IPS DF 4.7 (cell line): Measurements from ENCODE around the gene ANKLE1.

Source experiments
- DNase-seq: peaks from one replicate; pipeline ENCODE4 v3.0.0-alpha.2; 2013; ENCODE audit warnings: low spot score; ENCODE audit errors: extremely low read depth

Gene ANKLE1

DNA sequence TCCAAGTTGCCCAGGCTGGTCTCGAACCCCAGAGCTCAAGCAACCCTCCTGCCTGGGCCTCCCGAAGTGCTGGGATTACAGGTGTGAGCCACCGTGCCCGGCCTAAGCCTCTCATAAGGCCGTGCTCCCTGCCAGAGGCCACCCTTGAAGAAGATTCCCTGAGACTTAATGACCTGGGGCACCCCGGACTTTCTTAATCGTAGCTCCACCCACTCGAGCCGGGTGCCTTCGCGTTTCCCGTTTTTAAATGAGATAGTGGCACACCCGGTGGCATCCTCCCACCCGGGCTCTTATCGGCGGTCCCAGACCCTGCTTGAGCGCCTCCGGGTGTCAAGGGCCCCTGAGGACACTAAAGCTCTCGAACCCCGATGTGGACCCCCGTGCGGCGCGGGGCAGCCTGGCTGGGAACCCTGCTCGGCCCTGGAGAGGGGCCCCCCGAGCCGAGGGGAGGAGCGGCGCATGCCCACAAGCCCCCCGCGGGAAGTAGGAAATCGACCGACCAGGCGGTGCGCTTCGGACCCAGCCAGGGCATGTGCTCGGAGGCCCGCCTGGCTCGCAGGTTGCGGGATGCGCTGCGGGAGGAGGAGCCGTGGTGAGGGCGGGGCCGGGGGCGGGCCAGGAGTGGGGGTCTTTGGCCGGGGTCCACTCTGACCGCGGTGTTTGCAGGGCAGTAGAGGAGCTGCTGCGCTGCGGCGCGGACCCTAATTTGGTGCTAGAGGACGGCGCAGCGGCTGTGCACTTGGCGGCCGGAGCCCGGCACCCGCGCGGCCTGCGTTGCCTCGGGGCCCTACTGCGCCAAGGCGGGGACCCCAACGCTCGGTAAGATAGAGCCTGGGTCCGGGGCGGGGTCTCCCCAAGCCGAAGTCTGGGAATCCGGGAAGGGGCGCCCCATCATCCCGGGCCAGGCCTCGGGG is at the start of gene ANKLE1:
ANKLE1 (plus strand) TSS at position 511 of the 914 bp plus-strand sequence; CDS start at position 531, 20 bp downstream.
- no peak for DNase-seq

GRCh38 chr19:17232258-17232657 is 49.4 kb upstream of the ANKLE1 start:
- no peak for DNase-seq

DNA sequence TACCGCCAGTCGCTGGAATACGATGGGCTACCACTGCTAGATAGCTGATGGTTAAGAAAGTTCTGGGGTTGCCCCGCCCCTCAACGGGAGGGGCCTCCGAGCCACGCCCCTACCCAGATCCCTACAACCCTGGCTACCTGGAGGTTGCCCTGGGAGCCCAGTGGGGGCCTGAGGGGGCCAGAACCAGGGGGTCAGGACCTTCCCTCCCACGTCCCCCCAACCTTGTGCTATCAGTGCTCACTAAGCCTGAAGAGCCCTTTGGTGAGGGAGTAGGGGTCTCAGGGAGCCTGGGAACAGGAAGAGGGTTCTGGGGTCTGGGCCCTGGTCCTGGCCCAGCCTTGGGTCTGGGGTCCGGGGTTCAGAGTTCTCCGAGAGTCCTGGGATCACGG is 46.8 kb upstream of the ANKLE1 start:
- DNase-seq, result no peak

DNA sequence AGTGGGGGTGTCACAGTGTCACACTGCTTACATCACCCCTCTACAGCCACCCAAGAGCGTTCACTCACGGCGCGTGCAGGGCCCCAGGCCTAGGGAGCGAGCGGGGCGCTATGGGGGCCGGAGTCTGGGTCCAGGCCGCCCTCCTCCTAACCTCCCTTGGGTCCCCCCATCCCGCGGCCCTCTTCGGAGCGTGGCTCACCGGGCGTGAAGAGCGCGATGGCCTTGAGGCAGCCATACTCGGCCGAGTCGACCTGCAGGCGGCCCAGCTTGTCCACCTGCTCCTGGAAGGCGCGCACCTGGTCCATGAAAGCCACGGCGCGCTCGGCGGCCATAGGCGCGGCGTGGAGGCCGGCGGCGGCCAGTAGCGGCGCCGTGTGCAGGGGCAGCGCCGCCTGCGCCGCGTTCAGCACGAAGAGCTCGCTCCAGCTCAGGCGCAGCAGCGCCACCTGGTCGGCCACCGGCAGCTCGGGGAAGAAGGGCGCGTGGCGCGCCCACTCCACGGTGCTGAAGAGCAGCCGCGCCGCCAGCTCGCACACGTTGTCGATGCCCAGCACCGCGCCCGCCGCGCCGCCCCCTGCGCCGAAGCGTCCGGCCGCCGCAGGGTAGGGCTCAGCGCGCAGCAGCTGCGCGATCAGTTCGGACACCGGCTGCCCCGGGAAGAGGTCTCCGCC is 46.3 kb upstream of the ANKLE1 start:
- no peak for DNase-seq

- DNase-seq, result no peak
Measured at GRCh38 chr19:17235971-17236777, 45.5 kb upstream of the ANKLE1 start.

DNA sequence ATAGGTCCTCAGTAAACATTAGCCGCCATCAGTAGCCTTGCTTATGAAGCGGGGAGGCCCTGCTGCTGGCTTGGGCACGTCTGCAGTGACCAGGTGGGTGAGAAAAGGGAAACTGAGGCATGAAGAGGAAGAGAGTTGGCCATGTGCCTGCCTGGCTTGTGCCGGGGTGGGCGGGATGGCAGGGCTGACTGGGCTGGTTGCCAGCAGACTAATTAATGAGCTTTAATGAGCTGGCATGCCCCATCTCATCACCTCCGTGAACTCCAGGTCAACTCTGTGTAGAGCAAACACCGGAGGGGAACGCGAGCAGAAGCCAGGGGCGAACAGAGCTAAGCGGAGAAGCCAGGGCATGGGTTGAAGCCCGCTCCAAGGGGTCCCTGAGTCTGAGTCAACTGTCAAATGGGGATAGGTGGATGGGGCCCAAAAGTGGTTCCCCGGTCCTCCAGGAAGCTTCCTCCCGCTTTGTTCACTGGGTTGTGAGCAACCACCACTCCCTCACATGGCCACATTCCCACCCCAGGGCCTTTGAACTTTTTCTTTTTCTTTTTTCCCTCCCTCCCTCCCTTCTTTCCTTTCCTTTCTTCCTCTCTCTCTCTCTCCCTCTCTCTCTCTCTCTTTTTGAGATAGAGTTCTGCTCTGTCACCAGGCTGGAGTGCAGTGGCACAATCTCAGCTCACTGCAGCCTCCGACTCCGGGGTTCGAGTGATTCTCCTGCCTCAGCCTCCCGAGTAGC is 44.7 kb upstream of the ANKLE1 start:
- DNase-seq, result no peak

GRCh38 chr19:17237747-17238706 is 43.7 kb upstream of the ANKLE1 start:
- no peak for DNase-seq

DNA sequence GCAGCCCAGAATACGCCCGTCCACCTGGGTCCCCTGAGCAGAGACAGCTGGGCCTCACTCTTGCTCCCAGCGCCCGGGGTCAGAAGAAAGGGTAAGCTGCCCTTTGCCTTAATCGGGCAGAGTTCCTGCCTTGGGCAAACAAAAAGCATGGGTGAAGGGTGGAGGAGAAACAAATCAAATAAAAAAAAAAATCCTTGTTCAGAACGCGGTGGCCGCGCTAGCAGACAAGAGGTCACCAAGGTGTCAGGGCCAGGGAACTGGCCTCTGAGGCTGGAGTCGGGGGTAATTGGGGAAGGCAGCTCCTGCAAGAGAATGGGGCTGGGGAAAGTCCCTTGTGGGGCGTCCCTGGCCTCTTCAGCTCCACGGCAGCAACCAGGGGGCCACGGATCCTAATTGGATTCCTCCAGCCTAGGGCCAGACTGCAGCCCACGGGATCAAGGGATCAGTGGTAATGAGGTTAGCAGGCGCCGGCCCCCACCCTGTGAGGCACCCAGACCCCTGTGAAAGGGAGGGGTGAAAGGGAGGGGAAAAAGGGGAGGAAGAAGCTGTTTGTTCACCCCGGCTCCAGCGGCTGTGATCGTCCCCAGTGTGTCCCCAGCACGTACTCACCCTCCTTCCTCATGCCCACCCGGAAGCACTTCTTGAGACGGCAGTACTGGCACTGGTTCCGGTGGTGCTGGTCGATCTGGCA is 41.5 kb upstream of the ANKLE1 start:
- DNase-seq, result no peak

DNA sequence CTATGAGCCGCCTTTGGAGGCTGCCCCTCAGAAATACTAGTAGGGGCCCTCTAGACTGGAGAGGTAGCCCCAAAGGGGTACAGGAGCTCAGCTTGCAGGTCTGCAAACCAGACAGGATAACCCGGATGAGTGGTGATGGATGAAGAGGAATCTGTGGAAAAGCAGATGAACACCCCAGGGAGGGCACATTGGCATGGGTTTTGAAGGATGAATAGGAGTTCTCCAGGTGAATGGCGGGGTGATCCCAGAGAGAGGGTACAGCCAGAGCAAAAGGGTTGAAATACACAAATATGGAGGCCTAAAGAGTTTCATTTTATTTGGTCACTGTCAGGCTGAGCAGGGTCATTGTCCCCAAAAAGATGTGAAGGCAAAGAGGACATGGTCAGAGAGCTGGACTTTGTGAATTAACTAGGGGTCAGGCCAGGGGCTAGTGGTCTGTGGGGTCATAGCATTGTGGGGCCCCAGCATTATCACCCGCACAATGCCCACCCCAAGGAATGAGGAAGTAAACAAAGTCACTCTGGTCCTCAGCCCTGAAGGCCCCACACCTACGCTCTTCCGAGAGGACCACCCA is 40.8 kb upstream of the ANKLE1 start:
- no peak for DNase-seq

DNA sequence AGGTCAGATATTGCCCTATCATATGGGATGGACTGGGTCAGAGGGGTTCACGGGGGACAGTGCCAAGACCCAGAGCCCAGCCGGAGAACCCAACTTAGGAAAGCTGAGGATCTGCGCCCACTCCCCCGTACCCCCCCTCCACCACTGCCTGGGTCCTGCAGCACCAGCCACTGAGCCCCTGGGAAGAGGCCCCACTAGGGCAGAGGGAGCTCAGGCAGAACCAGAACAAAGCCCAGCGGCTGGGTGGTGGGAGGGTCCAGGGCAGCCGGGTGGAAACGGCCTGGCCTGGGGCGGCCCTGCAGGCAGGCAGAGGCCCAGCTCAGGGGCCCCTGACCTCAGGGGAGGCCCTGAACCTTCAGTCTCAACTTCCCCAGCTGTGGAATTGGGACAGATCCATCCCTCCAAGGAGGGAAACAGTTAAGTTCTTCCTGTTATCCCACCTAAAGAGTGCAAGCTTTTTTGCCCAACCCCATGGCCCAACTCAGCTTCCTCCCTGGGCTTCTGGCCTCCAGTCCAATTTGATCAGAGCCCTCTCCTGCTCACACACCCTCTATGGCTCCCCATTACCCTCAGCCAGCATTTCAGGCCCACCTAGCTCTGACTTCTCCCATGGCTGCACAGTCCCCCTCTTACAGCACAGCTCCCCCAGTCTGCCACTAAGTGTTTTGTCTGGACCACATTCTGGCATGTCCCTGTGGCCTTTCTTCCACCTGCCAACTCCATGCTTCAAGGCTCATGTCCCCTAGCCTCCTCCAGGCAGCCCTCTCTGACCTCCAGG is 39.1 kb upstream of the ANKLE1 start:
- DNase-seq, result no peak

- no peak for DNase-seq
Measured at GRCh38 chr19:17243211-17243829, 38.4 kb upstream of the ANKLE1 start.

- DNase-seq, result no peak
Measured at GRCh38 chr19:17243830-17244617, 37.7 kb upstream of the ANKLE1 start.

DNA sequence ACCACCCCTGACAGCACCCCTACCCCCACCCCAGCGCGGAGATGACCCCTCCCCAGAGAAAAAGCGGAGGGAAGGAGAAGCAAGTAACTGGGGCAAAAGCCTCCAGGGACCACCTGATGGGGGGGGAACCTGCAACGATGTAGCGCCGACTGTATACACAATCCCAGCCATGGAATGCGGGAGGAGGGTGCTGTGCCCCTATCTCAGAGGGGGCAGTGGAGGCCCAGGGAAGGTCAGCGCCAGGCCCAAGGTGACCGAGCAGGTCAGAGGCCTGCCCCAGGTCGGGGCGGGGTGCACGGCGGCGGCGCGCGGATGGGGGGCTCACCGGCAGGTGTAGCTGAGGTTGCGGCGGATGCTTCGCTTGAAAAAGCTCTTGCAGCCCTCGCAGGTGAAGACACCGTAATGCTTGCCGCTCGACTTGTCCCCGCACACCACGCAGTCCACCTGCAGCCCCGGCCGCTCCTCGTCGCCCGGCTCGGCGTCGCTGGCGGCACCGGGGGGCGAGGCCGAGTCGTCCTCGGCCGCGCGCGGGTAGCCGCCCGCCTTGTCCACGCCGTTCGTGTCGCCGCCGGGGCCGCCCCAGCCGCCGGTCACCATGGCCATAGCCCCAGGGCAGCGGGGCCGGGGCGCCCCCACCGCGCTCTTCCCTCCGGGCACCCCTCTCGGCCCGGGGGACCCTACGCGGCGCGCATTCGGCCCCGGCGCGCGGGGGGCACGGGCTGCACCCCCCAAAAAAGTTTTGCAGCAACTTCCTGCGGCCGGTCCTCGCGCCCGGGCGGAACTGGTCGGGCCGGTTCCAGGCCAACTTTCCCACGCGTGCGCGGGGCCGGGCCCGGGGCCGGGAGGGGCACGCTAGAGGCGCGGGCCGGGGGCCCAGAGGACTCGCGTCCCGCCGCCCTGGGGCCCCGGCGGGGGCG is 36.8 kb upstream of the ANKLE1 start:
- DNase-seq, result no peak

- DNase-seq, result no peak
Measured at GRCh38 chr19:17245535-17245984, 36.1 kb upstream of the ANKLE1 start, which contains the start of gene NR2F6. Gene NR2F6, minus strand, starts transcription at chr19:17245919. Its CDS starts 699 bp downstream, at chr19:17245220.

DNA sequence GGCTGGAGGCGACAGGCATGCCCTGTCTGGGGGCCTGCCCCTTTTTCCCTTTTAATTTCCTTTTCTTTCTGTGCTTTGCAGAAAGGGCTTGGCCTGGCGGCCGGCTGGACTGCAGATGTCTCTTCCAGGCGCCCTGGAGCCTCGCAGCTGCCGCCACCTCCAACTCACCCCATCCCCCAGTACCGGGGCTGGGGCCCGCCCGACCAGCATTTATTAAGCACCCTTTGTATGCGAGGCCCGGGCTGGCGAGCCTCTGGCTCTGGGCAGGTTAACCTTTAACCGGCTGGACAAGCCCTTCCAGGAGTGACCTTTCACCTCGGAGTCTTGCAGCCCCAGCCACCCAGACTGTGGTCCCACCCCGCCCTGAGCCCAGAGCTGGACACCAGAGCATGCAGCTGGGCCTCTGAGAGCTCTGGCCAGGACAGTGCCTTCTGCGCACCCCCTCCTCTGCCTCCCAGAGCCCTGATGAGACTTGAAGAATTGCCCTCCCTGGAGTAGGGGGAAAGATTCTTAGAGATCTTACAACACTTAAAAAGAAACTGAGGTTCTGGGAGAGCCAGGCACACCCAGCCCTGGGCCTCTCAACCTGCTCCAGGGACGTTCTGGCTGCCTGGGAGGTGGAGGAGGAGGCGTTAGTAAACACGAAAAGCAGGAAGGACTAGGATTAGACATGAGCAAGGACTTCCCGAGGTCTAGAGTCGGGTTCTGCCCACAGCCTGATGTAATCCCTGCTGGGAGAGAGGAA is 34.8 kb upstream of the ANKLE1 start:
- no peak for DNase-seq
